Liver (tissue), 9 donors: ENCODE data around the gene PCYOX1L. TPM values are rescaled to one million over a fixed set of nuclear protein-coding genes. Genes with fewer than 3 reads are reported as not detected.

Experiments
- DNase-seq: peaks from one replicate; pipeline ENCODE4 v3.0.0-alpha.2; 2017; ENCODE audit warnings: low spot score
- H3K27ac ChIP-seq, 2 donors: one replicate each; pipeline ENCODE4 v1.7.0; 2013; ENCODE audit warnings: inconsistent platforms in 2 of 2, low read length in 2 of 2, control low read depth in 1 of 2, low read depth in 1 of 2, mild to moderate bottlenecking in 1 of 2
- H3K27me3 ChIP-seq, 4 donors: one replicate each; pipeline versions ENCODE4 v1.6.1 to v1.7.0; 2013; ENCODE audit warnings: low read length in 3 of 4, inconsistent platforms in 1 of 4, mild to moderate bottlenecking in 1 of 4, moderate library complexity in 1 of 4; ENCODE audit not compliant: control insufficient read depth in 4 of 4, insufficient read depth in 4 of 4
- H3K36me3 ChIP-seq, 4 donors: one replicate each; pipeline versions ENCODE4 v1.6.1 to v1.7.0; 2013; ENCODE audit warnings: low read length in 3 of 4, mild to moderate bottlenecking in 3 of 4, low read depth in 1 of 4, moderate library complexity in 1 of 4; ENCODE audit not compliant: control insufficient read depth in 4 of 4, insufficient read depth in 3 of 4
- H3K4me1 ChIP-seq, 4 donors: one replicate each; pipeline versions ENCODE4 v1.6.1 to v1.7.0; 2013; ENCODE audit warnings: low read length in 3 of 4, mild to moderate bottlenecking in 3 of 4, moderate library complexity in 1 of 4; ENCODE audit not compliant: control insufficient read depth in 4 of 4, insufficient read depth in 4 of 4
- H3K4me3 ChIP-seq, 3 donors: one replicate each; pipeline versions ENCODE4 v1.6.1 to v1.7.0; 2013; ENCODE audit warnings: low read length in 3 of 3, control low read depth in 1 of 3, low read depth in 1 of 3, mild to moderate bottlenecking in 1 of 3
- H3K9ac ChIP-seq, 2 donors: one replicate each; pipeline ENCODE4 v1.7.0; 2013; ENCODE audit warnings: low read length in 2 of 2, mild to moderate bottlenecking in 2 of 2, moderate library complexity in 2 of 2, control low read depth in 1 of 2, low read depth in 1 of 2
- H3K9me3 ChIP-seq, 4 donors: one replicate each; pipeline versions ENCODE4 v1.6.1 to v1.7.0; 2013; ENCODE audit warnings: low read length in 3 of 4; ENCODE audit not compliant: control insufficient read depth in 4 of 4
- ATF3 ChIP-seq: IDR thresholded peaks from 2 replicates; pipeline ENCODE4 v1.6.1; 2016; ENCODE audit warnings: antibody characterized with exemption
- EGR1 ChIP-seq, 2 donors: IDR thresholded peaks; 2 replicates each; pipeline ENCODE4 v1.6.1; 2016 to 2018; ENCODE audit warnings: antibody characterized with exemption in 2 of 2, low read depth in 2 of 2
- FOXA1 ChIP-seq: IDR thresholded peaks from 2 replicates; pipeline ENCODE4 v1.6.1; 2016; ENCODE audit warnings: antibody characterized with exemption
- FOXA2 ChIP-seq: IDR thresholded peaks from 2 replicates; pipeline ENCODE4 v1.6.1; 2016; ENCODE audit warnings: antibody characterized with exemption
- GABPA ChIP-seq, 2 donors: IDR thresholded peaks in 1 of 2; conservative IDR thresholded peaks in 1 of 2; 2 replicates each; pipeline ENCODE4 v1.6.1; 2016; ENCODE audit warnings: antibody characterized with exemption in 2 of 2, mild to moderate bottlenecking in 1 of 2, moderate library complexity in 1 of 2
- HNF4A ChIP-seq, 2 donors: conservative IDR thresholded peaks; 2 replicates each; pipeline ENCODE4 v1.6.1; 2016; ENCODE audit warnings: antibody characterized with exemption in 2 of 2, mild to moderate bottlenecking in 2 of 2
- HNF4G ChIP-seq: IDR thresholded peaks from 2 replicates; pipeline ENCODE4 v1.6.1; 2016; ENCODE audit warnings: antibody characterized with exemption
- JUND ChIP-seq, 2 donors: IDR thresholded peaks; 2 replicates each; pipeline ENCODE4 v1.6.1; 2016; ENCODE audit warnings: antibody characterized with exemption in 2 of 2
- MAX ChIP-seq: IDR thresholded peaks from 2 replicates; pipeline ENCODE4 v1.6.1; 2016; ENCODE audit warnings: antibody characterized with exemption
- NR2F2 ChIP-seq: IDR thresholded peaks from 2 replicates; pipeline ENCODE4 v1.6.1; 2016; ENCODE audit warnings: antibody characterized with exemption
- RAD21 ChIP-seq, 2 donors: IDR thresholded peaks; 2 replicates each; pipeline ENCODE4 v1.6.1; 2016; ENCODE audit warnings: antibody characterized with exemption in 2 of 2, mild to moderate bottlenecking in 2 of 2
- REST ChIP-seq: IDR thresholded peaks from 2 replicates; pipeline ENCODE4 v1.6.1; 2016; ENCODE audit warnings: antibody characterized with exemption, mild to moderate bottlenecking
- RXRA ChIP-seq, 2 donors: IDR thresholded peaks; 2 replicates each; pipeline ENCODE4 v1.6.1; 2017 to 2018; ENCODE audit warnings: antibody characterized with exemption in 2 of 2, mild to moderate bottlenecking in 1 of 2
- TAF1 ChIP-seq: conservative IDR thresholded peaks from 2 replicates; pipeline ENCODE4 v1.6.1; 2016; ENCODE audit warnings: antibody characterized with exemption, mild to moderate bottlenecking
- YY1 ChIP-seq: IDR thresholded peaks from 2 replicates; pipeline ENCODE4 v1.6.1; 2016; ENCODE audit warnings: antibody characterized with exemption, mild to moderate bottlenecking
- ZBTB33 ChIP-seq: IDR thresholded peaks from 2 replicates; pipeline ENCODE4 v1.6.1; 2016; ENCODE audit warnings: antibody characterized with exemption
- WGBS: extraction: QIAGEN DNeasy Blood & Tissue Kit; methylation state at CpG from one replicate; pipeline ENCODE4 v1.1.7; 2013; 5-methylcytosine and 5-hydroxymethylcytosine counted together
- polyA plus RNA-seq, 2 donors: library from polyadenylated mRNA; stranded (reverse) in 1 of 2; unstranded in 1 of 2; fragments of 200-250 nt in 1 of 2; fragments of >200 nt in 1 of 2; fragmentation: Nextera tagmentation in 1 of 2; extraction: Ambion mirVana in 1 of 2; gene quantifications; one replicate each; pipeline versions ENCODE4 v1.2.1 to v1.2.3, GENCODE V29; 2013 to 2015
- total RNA-seq, 2 donors: library from RNA; depleted of rRNA; stranded (reverse); fragments of >200 nt; gene quantifications; one replicate each; pipeline ENCODE4 v1.2.3, GENCODE V29; 2014
- donor health status: healthy.
- donor health status: healthy.
- donor health status: healthy.
- donor health status: healthy.
- donor health status: healthy.

PCYOX1L gene
- total and polyA plus RNA-seq, 4 donors, result 0.47 to 4.4 (median 1.1) TPM

- 83% methylated on average over 17 of the region's 17 CpGs for WGBS
- no peak for DNase-seq
- Histone ChIP-seq H3K4me3 (no peak overlapping the region), H3K27me3 (peaks cover 0 to 4% (median 0%) of the 10 kb centered on the region in 4 donors), H3K27ac (peak overlapping the region; percentile 43 to 50), H3K4me1 (no peaks in the 10 kb centered on the region), H3K9ac (no peak overlapping the region), H3K36me3 (no peaks in the 10 kb centered on the region), H3K9me3 (no peaks in the 10 kb centered on the region)
- TF ChIP-seq EGR1 (IDR thresholded peaks at IDR 0.05; ENCODE audit: low read depth in 2 of 2) (no peak), FOXA1 (no peak), TAF1 (no peak), HNF4G (no peak), GABPA (IDR thresholded peaks at IDR 0.05 in 1 of 2, conservative IDR thresholded peaks at IDR 0.05 in 1 of 2) (no peak), REST (no peak), JUND (IDR thresholded peaks at IDR 0.05) (no peak), FOXA2 (no peak), RXRA (IDR thresholded peaks at IDR 0.05) (no peak), YY1 (no peak), ZBTB33 (no peak), ATF3 (no peak), RAD21 (IDR thresholded peaks at IDR 0.05) (no peak), NR2F2 (no peak), HNF4A (conservative IDR thresholded peaks at IDR 0.05) (no peak), MAX (no peak)
Observed at GRCh38 chr5:149404746-149405549, 47.1 kb downstream of the PCYOX1L start.

GRCh38 chr5:149405550-149406202, 47.8 kb downstream of the PCYOX1L start:
- TF ChIP-seq ZBTB33 (no peak), REST (no peak), HNF4G (no peak), MAX (no peak), NR2F2 (no peak), FOXA2 (no peak), RAD21 (IDR thresholded peaks at IDR 0.05) (no peak), EGR1 (IDR thresholded peaks at IDR 0.05; ENCODE audit: low read depth in 2 of 2) (no peak), FOXA1 (no peak), ATF3 (no peak), YY1 (no peak), JUND (IDR thresholded peaks at IDR 0.05) (no peak), TAF1 (no peak)
- DNase-seq, result no peak
- Histone ChIP-seq H3K27me3 (peaks cover 0 to 4% (median 0%) of the 10 kb centered on the region in 4 donors), H3K27ac (peak overlapping the region; percentile 43 to 50), H3K4me3 (no peak overlapping the region), H3K4me1 (no peaks in the 10 kb centered on the region), H3K36me3 (no peaks in the 10 kb centered on the region), H3K9me3 (no peaks in the 10 kb centered on the region), H3K9ac (no peak overlapping the region)
- 81% methylated on average over 16 of the region's 16 CpGs for WGBS
